H1 (cell line): ENCODE data around the gene SMIM38. TPM values are rescaled to one million over a fixed set of nuclear protein-coding genes. Genes with fewer than 3 reads are reported as not detected.
A peak's percentile ranks its signal among the peaks of the same experiment; 100 is the strongest.

Experiments
- CTCF ChIA-PET: fragments of 300-600 bp; sonication (Branson Sonifier 250); formaldehyde crosslinking; loops from one replicate; lab custom pipeline; 2021; ENCODE audit not compliant: partially characterized antibody; lab: Charles Lee
- POLR2A ChIA-PET: fragments of 300-600 bp; sonication (Branson Sonifier 250); formaldehyde crosslinking; loops from one replicate; lab custom pipeline; 2021; ENCODE audit warnings: inconsistent platforms; ENCODE audit not compliant: partially characterized antibody; lab: Charles Lee
- DNase-seq, 2 experiments: peaks; one replicate each; pipeline versions ENCODE4 v3.0.0 to v3.0.0-alpha.2; 2010 to 2022; ENCODE audit warnings: low spot score in 2 of 2, low read depth in 1 of 2, mixed read lengths in 1 of 2
- FAIRE-seq: peaks from 2 replicates; lab custom pipeline; 2011; peaks lifted over from hg19 to GRCh38; lab: Jason Lieb, UNC
- H2AFZ ChIP-seq: 2 replicates; pipeline ENCODE4 v1.8.1; 2012; ENCODE audit warnings: low read length, inconsistent platforms
- H2AK5ac ChIP-seq: 2 replicates; pipeline ENCODE4 v1.6.1; 2013; ENCODE audit warnings: low read depth, low read length
- H2BK120ac ChIP-seq: replicated peaks from 2 replicates; pipeline ENCODE3; 2013; ENCODE audit warnings: low read depth, low read length, inconsistent platforms
- H2BK12ac ChIP-seq: 2 replicates; pipeline ENCODE4 v1.6.1; 2013; ENCODE audit warnings: low read depth, low read length
- H2BK15ac ChIP-seq: 2 replicates; pipeline ENCODE4 v1.6.1; 2013; ENCODE audit warnings: low read length
- H2BK20ac ChIP-seq: 2 replicates; pipeline ENCODE4 v1.6.1; 2013; ENCODE audit warnings: low read length
- H2BK5ac ChIP-seq: 2 replicates; pipeline ENCODE4 v1.6.1; 2013; ENCODE audit warnings: low read depth, low read length
- H3K14ac ChIP-seq: 2 replicates; pipeline ENCODE4 v1.6.1; 2013; ENCODE audit warnings: inconsistent platforms; ENCODE audit not compliant: insufficient read length
- H3K18ac ChIP-seq: 2 replicates; pipeline ENCODE4 v1.6.1; 2013; ENCODE audit warnings: low read length; ENCODE audit errors: extremely low read depth
- H3K23ac ChIP-seq: 2 replicates; pipeline ENCODE4 v1.6.1; 2013; ENCODE audit warnings: inconsistent platforms; ENCODE audit not compliant: insufficient read length
- H3K23me2 ChIP-seq: 2 replicates; pipeline ENCODE4 v1.6.1; 2013; ENCODE audit warnings: low read depth, low read length
- H3K27ac ChIP-seq: 2 replicates; pipeline ENCODE4 v1.6.1; 2011; ENCODE audit warnings: low read depth, low read length, inconsistent platforms
- H3K27me3 ChIP-seq, 4 experiments: replicated peaks in 1 of 4; 1 replicate in 1 of 4; 2 replicates in 3 of 4; pipeline versions ENCODE4 v1.6.1 to v1.8.1; 2011 to 2013; ENCODE audit warnings: low read length in 3 of 4, mild to moderate bottlenecking in 3 of 4, inconsistent platforms in 2 of 4, mixed read lengths in 2 of 4, moderate library complexity in 1 of 4; ENCODE audit not compliant: control insufficient read depth in 3 of 4, insufficient read depth in 3 of 4; ENCODE audit errors: extremely low read depth in 1 of 4
- H3K36me3 ChIP-seq, 4 experiments: 2 replicates each; pipeline versions ENCODE4 v1.6.1 to v1.8.1; 2011 to 2013; ENCODE audit warnings: mild to moderate bottlenecking in 4 of 4, low read length in 3 of 4, moderate library complexity in 2 of 4, control low read depth in 1 of 4, inconsistent platforms in 1 of 4; ENCODE audit not compliant: insufficient read depth in 4 of 4, control insufficient read depth in 2 of 4
- H3K4ac ChIP-seq: replicated peaks from 2 replicates; pipeline ENCODE3; 2013; ENCODE audit warnings: low read length, low read depth, mixed read lengths, inconsistent platforms; ENCODE audit not compliant: insufficient read length
- H3K4me1 ChIP-seq, 4 experiments: replicated peaks in 1 of 4; 1 replicate in 1 of 4; 2 replicates in 3 of 4; pipeline versions ENCODE4 v1.6.1 to v1.8.1; 2011 to 2013; ENCODE audit warnings: low read length in 3 of 4, inconsistent platforms in 2 of 4, mixed read lengths in 1 of 4; ENCODE audit not compliant: insufficient read depth in 4 of 4, control insufficient read depth in 3 of 4
- H3K4me2 ChIP-seq, 2 experiments: 2 replicates each; pipeline versions ENCODE4 v1.6.1 to v1.8.1; 2011 to 2013; ENCODE audit warnings: low read depth in 2 of 2, low read length in 2 of 2, control low read depth in 1 of 2, inconsistent platforms in 1 of 2, mild to moderate bottlenecking in 1 of 2; ENCODE audit not compliant: insufficient read depth in 1 of 2
- H3K4me3 ChIP-seq, 4 experiments: fragments of 200-600, 300-600 bp in 1 of 4; sonication (generic), shearing (Covaris generic), sonication (Bioruptor Twin) in 1 of 4; 2 replicates each; pipeline versions ENCODE4 v1.5.1 to v1.8.1; 2011 to 2016; ENCODE audit warnings: low read length in 4 of 4, low read depth in 3 of 4, control low read depth in 2 of 4, inconsistent platforms in 2 of 4, mild to moderate bottlenecking in 2 of 4, mixed read lengths in 1 of 4, moderate library complexity in 1 of 4; ENCODE audit not compliant: insufficient read depth in 2 of 4; ENCODE audit errors: extremely low read depth in 1 of 4
- H3K56ac ChIP-seq: replicated peaks from 2 replicates; pipeline ENCODE3; 2013; ENCODE audit warnings: low read depth, mild to moderate bottlenecking, mixed read lengths, low read length, inconsistent platforms; ENCODE audit not compliant: insufficient read length
- H3K79me1 ChIP-seq: 2 replicates; pipeline ENCODE4 v1.6.1; 2013; ENCODE audit warnings: low read depth, low read length, control low read depth
- H3K79me2 ChIP-seq, 2 experiments: 2 replicates each; pipeline versions ENCODE4 v1.6.1 to v1.8.1; 2012 to 2013; ENCODE audit warnings: low read length in 2 of 2, mild to moderate bottlenecking in 2 of 2, inconsistent platforms in 1 of 2; ENCODE audit not compliant: insufficient read depth in 2 of 2, control insufficient read depth in 1 of 2
- H3K9ac ChIP-seq, 4 experiments: replicated peaks in 1 of 4; 1 replicate in 1 of 4; 2 replicates in 3 of 4; pipeline versions ENCODE4 v1.6.1 to v1.8.1; 2011 to 2013; ENCODE audit warnings: low read depth in 3 of 4, low read length in 3 of 4, control low read depth in 2 of 4, mild to moderate bottlenecking in 2 of 4, moderate library complexity in 2 of 4, inconsistent platforms in 1 of 4; ENCODE audit errors: extremely low read depth in 1 of 4
- H3K9me3 ChIP-seq, 2 experiments: 2 replicates each; pipeline versions ENCODE4 v1.6.1 to v1.8.1; 2012 to 2013; ENCODE audit warnings: mild to moderate bottlenecking in 2 of 2, moderate library complexity in 2 of 2, control low read depth in 1 of 2, inconsistent platforms in 1 of 2, low read depth in 1 of 2, low read length in 1 of 2, mixed read lengths in 1 of 2; ENCODE audit not compliant: insufficient read depth in 2 of 2
- H4K20me1 ChIP-seq, 2 experiments: replicated peaks in 1 of 2; 2 replicates each; pipeline versions ENCODE3 to v1.8.1; 2011 to 2013; ENCODE audit warnings: inconsistent platforms in 2 of 2, low read length in 2 of 2, mild to moderate bottlenecking in 1 of 2; ENCODE audit not compliant: insufficient read depth in 2 of 2, control insufficient read depth in 1 of 2
- H4K5ac ChIP-seq: 2 replicates; pipeline ENCODE4 v1.6.1; 2013; ENCODE audit warnings: low read length, low read depth, mixed read lengths, inconsistent platforms; ENCODE audit not compliant: insufficient read length
- H4K8ac ChIP-seq: 2 replicates; pipeline ENCODE4 v1.8.0; 2013; ENCODE audit warnings: mild to moderate bottlenecking, moderate library complexity, low read length, inconsistent platforms; ENCODE audit not compliant: insufficient read depth; ENCODE audit errors: extremely low read depth
- H4K91ac ChIP-seq: replicated peaks from 2 replicates; pipeline ENCODE3; 2013; ENCODE audit warnings: low read length, mixed read lengths, inconsistent platforms; ENCODE audit not compliant: insufficient read length
- CEBPB ChIP-seq: IDR thresholded peaks from 2 replicates; pipeline ENCODE4 v1.6.1; 2012; ENCODE audit warnings: low read depth, low read length
- CTBP2 ChIP-seq: IDR thresholded peaks from 2 replicates; pipeline ENCODE4 v1.7.0; 2011; ENCODE audit warnings: borderline replicate concordance, mild to moderate bottlenecking, moderate library complexity, mixed read lengths, low read length; ENCODE audit not compliant: insufficient read depth, insufficient read length
- EP300 ChIP-seq, 2 experiments: IDR thresholded peaks; 1 replicate in 1 of 2; 2 replicates in 1 of 2; pipeline ENCODE4 v1.6.1; 2011 to 2012; ENCODE audit warnings: low read depth in 2 of 2, low read length in 2 of 2, mild to moderate bottlenecking in 2 of 2, borderline replicate concordance in 1 of 2, inconsistent platforms in 1 of 2, moderate library complexity in 1 of 2
- HDAC2 ChIP-seq, 2 experiments: fragments of 300-600 bp in 1 of 2; sonication (generic) in 1 of 2; IDR thresholded peaks; 2 replicates each; pipeline ENCODE4 v1.6.1; 2011 to 2012; ENCODE audit warnings: low read depth in 2 of 2, low read length in 2 of 2, mild to moderate bottlenecking in 2 of 2, moderate library complexity in 2 of 2, borderline replicate concordance in 1 of 2, inconsistent platforms in 1 of 2
- JUND ChIP-seq: IDR thresholded peaks from 2 replicates; pipeline ENCODE4 v1.6.1; 2011; ENCODE audit warnings: mild to moderate bottlenecking, improper control_type of control experiment, low read length
- PHF8 ChIP-seq: fragments of 200-600 bp; sonication (generic); conservative IDR thresholded peaks from 2 replicates; pipeline ENCODE4 v1.7.1; 2012; ENCODE audit warnings: low read depth, mild to moderate bottlenecking, inconsistent platforms, low read length, moderate library complexity
- RFX5 ChIP-seq: IDR thresholded peaks from 2 replicates; pipeline ENCODE4 v1.6.1; 2011; ENCODE audit warnings: low read depth, low read length, improper control_type of control experiment, borderline replicate concordance
- TAF7 ChIP-seq: optimal IDR thresholded peaks from 2 replicates; pipeline ENCODE3; 2011; ENCODE audit warnings: low read depth, mild to moderate bottlenecking, inconsistent platforms, low read length, moderate library complexity, borderline replicate concordance
- YY1 ChIP-seq: IDR thresholded peaks from 2 replicates; pipeline ENCODE4 v1.6.1; 2011; ENCODE audit warnings: low read depth, mild to moderate bottlenecking, low read length
- WGBS, 2 experiments: shearing (Covaris generic) in 1 of 2; methylation state at CpG; one replicate each; pipeline versions ENCODE4 v1.1.6 to v1.1.7; 2013 to 2015; ENCODE audit warnings: low lambda C conversion rate in 2 of 2, mixed read lengths in 2 of 2, inconsistent platforms in 1 of 2, low coverage in 1 of 2, missing lambda C conversion rate in 1 of 2; ENCODE audit not compliant: insufficient replicate concordance in 2 of 2, insufficient coverage in 1 of 2, insufficient read length in 1 of 2; ENCODE audit errors: extremely low coverage in 1 of 2, missing lambda C conversion rate in 1 of 2; 5-methylcytosine and 5-hydroxymethylcytosine counted together
- polyA plus RNA-seq, 7 experiments: library from polyadenylated mRNA; depleted of rRNA in 3 of 7; stranded (reverse) in 5 of 7; unstranded in 2 of 7; fragments of >200 nt in 5 of 7; fragments of 200-250 nt in 2 of 7; gene quantifications; 1 replicate in 5 of 7; 2 replicates in 1 of 7; 4 replicates in 1 of 7; pipeline versions ENCODE4 v1.2.1 to v1.2.3, GENCODE V29; 2011 to 2013; ENCODE audit warnings: missing spikeins in 2 of 7, mixed read lengths in 2 of 7
- total RNA-seq: library from RNA; stranded (reverse); fragmentation: NEBNext Ultra II Directional; extraction: Animal tissue kit (Norgen Biotek cat#: 25700); gene quantifications from 2 replicates; pipeline ENCODE4 v1.2.1, GENCODE V29; 2021

SMIM38 gene
- total and polyA plus RNA-seq, 2 of the 8 experiments (the other 6 are each of a cell fraction or from before 2014, with no cell fraction given) = 0.17 to 0.20 TPM

DNA sequence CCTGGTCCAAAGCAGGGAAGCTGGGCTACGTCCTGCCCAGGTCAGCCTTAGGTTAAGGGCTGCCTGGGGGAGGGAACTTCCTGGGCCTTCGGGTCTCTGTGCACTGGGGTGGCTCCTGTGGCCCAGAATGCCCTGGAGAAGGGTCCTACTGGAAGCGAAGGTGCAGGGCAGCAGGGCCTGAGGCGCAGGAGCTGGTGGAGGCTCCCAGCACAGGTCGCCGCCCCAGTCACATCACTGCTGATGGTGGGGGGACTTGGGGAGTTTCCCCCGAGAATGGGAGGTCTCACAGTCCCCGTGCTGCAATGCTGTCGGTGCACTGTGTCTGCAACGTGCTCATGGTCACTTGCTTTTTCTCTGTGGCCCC lies 815 bp upstream of the SMIM38 start:
- Histone ChIP-seq H3K4ac (no peak overlapping the region), H2BK15ac (no peak overlapping the region), H4K20me1 (no peaks in the 10 kb centered on the region), H3K36me3 (no peaks in the 10 kb centered on the region), H3K18ac (no peak overlapping the region), H2BK12ac (0 out of 2 replicates have a peak overlapping the region, but pooled peaks have one; percentile 50), H2BK5ac (no peak overlapping the region), H2AFZ (no peak overlapping the region), H3K56ac (no peak overlapping the region), H3K4me2 (no peak overlapping the region), H3K27ac (no peak overlapping the region), H2AK5ac (no peak overlapping the region), H3K4me3 (no peak overlapping the region), H3K23me2 (no peaks in the 10 kb centered on the region), H3K79me1 (no peaks in the 10 kb centered on the region), H3K14ac (no peak overlapping the region), H2BK120ac (no peak overlapping the region), H3K9me3 (no peaks in the 10 kb centered on the region), H3K27me3 (no peaks in the 10 kb centered on the region), H4K5ac (no peak overlapping the region), H4K8ac (0 out of 2 replicates have a peak overlapping the region, but pooled peaks have one; percentile 3), H3K9ac (no peak overlapping the region), H2BK20ac (no peak overlapping the region), H3K4me1 (peaks cover 0 to 10% (median 5%) of the 10 kb centered on the region in 4 experiments), H3K23ac (no peak overlapping the region), H4K91ac (no peak overlapping the region), H3K79me2 (no peaks in the 10 kb centered on the region)
- FAIRE-seq (no peak), DNase-seq (no peak)
- POLR2A ChIA-PET = no interaction called here
- WGBS, 2 experiments = 89% methylated on average over 10 of the region's 10 CpGs; no CpG with 5 or more reads in 1 of the 2 experiments
- CTCF ChIA-PET = interaction anchor here (0.9 to 4.4 kb wide), 3 partner anchors 9 to 56 kb away, joined by 3 to 25 read pairs (median 5); no protein-coding TSS in a partner anchor
- TF ChIP-seq TAF7 (no peak), JUND (no peak), EP300 (IDR thresholded peaks at IDR 0.05; ENCODE audit: borderline replicate concordance in 1 of 2, low read depth in 2 of 2, low read length in 2 of 2) (no peak), YY1 (no peak), HDAC2 (IDR thresholded peaks at IDR 0.05; ENCODE audit: borderline replicate concordance in 1 of 2, low read depth in 2 of 2, low read length in 2 of 2) (no peak), RFX5 (no peak), PHF8 (no peak), CEBPB (no peak), CTBP2 (no peak)
